ENCODE results near the gene LINS1. TPM values are rescaled to one million over a fixed set of nuclear protein-coding genes. Genes with fewer than 3 reads are reported as not detected.

Gene LINS1
- total and polyA plus RNA-seq, 2 experiments from 2014 or later = 11.7 to 15.4 TPM

DNA sequence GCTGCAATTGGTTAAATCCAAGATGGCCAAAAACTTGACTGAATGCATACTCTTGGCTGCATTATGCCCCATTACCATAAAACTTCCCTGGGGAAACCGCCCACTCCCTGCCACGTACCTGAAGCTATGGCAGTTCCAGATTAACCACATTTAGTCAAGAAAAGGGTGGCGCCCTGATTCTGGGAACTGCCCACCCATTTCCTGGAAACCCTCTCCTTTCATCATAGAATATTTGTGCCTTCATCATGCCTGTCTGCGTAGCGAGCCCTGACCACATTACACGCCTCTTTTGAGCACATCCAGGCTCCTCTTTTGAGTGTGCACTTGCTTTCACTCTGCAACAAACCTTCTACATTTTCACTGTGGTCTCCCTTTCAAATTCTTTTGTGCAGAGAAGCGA, 5.2 kb downstream of the LINS1 start:
- Histone ChIP-seq H3F3A (replicated peaks; ENCODE audit: low read depth) (no peaks in the 10 kb centered on the region), H3K27me3 (ENCODE audit: insufficient read depth) (no peaks in the 10 kb centered on the region), H4K20me1 (replicated peaks; ENCODE audit: insufficient read depth) (peaks cover 22% of the 10 kb centered on the region), H3K4me1 (ENCODE audit: insufficient read depth) (peaks cover 5% of the 10 kb centered on the region; the same call in 1 of the 2 replicates), H3K4me2 (no peak overlapping the region), H3K9me2 (ENCODE audit: insufficient read depth) (no peaks in the 10 kb centered on the region), H3K4me3 (no peak overlapping the region), H3K27ac (ENCODE audit: low read depth) (no peak overlapping the region), H3K79me2 (replicated peaks; ENCODE audit: insufficient read depth) (peaks cover 96% of the 10 kb centered on the region), H3K36me3 (ENCODE audit: insufficient read depth) (no peaks in the 10 kb centered on the region), H2AFZ (no peak overlapping the region)
- Mint-ChIP-seq H3K4me3 (no peak overlapping the region), H3K4me1 (0 out of 3 replicates have a peak, but pooled peaks cover 4% of the 10 kb centered on the region), H3K36me3 (ENCODE audit: low read depth) (peaks cover 11% of the 10 kb centered on the region; the same call in 2 of the 3 replicates), H3K27ac (no peak overlapping the region), H3K9me3 (peaks cover 6% of the 10 kb centered on the region), H3K27me3 (ENCODE audit: insufficient read depth, low read depth, poor library complexity) (no peaks in the 10 kb centered on the region)
- ATAC-seq (no peak), DNase-seq (ENCODE audit: low spot score) (no peak)
- TF ChIP-seq EZH2 (IDR thresholded peaks at IDR 0.05; ENCODE audit: low read depth, unreplicated experiment) (no peak), ZNF331 (CRISPR knock-in tag; IDR thresholded peaks at IDR 0.05; ENCODE audit: low read depth) (no peak), EZH2phosphoT487 (IDR thresholded peaks at IDR 0.05; ENCODE audit: unreplicated experiment) (no peak), JUNB (IDR thresholded peaks at IDR 0.05; ENCODE audit: unreplicated experiment) (no peak), POLR2AphosphoS5 (IDR thresholded peaks at IDR 0.05; ENCODE audit: low read depth) (no peak), STAT1 (IDR thresholded peaks at IDR 0.05; ENCODE audit: unreplicated experiment) (no peak), ZNF114 (CRISPR knock-in tag; IDR thresholded peaks at IDR 0.05) (no peak)
- TF ChIP-seq, protein P1, sequence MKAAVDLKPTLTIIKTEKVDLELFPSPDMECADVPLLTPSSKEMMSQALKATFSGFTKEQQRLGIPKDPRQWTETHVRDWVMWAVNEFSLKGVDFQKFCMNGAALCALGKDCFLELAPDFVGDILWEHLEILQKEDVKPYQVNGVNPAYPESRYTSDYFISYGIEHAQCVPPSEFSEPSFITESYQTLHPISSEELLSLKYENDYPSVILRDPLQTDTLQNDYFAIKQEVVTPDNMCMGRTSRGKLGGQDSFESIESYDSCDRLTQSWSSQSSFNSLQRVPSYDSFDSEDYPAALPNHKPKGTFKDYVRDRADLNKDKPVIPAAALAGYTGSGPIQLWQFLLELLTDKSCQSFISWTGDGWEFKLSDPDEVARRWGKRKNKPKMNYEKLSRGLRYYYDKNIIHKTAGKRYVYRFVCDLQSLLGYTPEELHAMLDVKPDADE (IDR thresholded peaks at IDR 0.05) = no peak
- TF ChIP-seq, protein P2, sequence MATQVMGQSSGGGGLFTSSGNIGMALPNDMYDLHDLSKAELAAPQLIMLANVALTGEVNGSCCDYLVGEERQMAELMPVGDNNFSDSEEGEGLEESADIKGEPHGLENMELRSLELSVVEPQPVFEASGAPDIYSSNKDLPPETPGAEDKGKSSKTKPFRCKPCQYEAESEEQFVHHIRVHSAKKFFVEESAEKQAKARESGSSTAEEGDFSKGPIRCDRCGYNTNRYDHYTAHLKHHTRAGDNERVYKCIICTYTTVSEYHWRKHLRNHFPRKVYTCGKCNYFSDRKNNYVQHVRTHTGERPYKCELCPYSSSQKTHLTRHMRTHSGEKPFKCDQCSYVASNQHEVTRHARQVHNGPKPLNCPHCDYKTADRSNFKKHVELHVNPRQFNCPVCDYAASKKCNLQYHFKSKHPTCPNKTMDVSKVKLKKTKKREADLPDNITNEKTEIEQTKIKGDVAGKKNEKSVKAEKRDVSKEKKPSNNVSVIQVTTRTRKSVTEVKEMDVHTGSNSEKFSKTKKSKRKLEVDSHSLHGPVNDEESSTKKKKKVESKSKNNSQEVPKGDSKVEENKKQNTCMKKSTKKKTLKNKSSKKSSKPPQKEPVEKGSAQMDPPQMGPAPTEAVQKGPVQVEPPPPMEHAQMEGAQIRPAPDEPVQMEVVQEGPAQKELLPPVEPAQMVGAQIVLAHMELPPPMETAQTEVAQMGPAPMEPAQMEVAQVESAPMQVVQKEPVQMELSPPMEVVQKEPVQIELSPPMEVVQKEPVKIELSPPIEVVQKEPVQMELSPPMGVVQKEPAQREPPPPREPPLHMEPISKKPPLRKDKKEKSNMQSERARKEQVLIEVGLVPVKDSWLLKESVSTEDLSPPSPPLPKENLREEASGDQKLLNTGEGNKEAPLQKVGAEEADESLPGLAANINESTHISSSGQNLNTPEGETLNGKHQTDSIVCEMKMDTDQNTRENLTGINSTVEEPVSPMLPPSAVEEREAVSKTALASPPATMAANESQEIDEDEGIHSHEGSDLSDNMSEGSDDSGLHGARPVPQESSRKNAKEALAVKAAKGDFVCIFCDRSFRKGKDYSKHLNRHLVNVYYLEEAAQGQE (IDR thresholded peaks at IDR 0.05; ENCODE audit: unreplicated experiment) = no peak
- TF ChIP-seq, protein P3, sequence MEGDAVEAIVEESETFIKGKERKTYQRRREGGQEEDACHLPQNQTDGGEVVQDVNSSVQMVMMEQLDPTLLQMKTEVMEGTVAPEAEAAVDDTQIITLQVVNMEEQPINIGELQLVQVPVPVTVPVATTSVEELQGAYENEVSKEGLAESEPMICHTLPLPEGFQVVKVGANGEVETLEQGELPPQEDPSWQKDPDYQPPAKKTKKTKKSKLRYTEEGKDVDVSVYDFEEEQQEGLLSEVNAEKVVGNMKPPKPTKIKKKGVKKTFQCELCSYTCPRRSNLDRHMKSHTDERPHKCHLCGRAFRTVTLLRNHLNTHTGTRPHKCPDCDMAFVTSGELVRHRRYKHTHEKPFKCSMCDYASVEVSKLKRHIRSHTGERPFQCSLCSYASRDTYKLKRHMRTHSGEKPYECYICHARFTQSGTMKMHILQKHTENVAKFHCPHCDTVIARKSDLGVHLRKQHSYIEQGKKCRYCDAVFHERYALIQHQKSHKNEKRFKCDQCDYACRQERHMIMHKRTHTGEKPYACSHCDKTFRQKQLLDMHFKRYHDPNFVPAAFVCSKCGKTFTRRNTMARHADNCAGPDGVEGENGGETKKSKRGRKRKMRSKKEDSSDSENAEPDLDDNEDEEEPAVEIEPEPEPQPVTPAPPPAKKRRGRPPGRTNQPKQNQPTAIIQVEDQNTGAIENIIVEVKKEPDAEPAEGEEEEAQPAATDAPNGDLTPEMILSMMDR (conservative IDR thresholded peaks at IDR 0.05; ENCODE audit: low read depth in 2 of 2) = no peak
- TF ChIP-seq, protein P4, sequence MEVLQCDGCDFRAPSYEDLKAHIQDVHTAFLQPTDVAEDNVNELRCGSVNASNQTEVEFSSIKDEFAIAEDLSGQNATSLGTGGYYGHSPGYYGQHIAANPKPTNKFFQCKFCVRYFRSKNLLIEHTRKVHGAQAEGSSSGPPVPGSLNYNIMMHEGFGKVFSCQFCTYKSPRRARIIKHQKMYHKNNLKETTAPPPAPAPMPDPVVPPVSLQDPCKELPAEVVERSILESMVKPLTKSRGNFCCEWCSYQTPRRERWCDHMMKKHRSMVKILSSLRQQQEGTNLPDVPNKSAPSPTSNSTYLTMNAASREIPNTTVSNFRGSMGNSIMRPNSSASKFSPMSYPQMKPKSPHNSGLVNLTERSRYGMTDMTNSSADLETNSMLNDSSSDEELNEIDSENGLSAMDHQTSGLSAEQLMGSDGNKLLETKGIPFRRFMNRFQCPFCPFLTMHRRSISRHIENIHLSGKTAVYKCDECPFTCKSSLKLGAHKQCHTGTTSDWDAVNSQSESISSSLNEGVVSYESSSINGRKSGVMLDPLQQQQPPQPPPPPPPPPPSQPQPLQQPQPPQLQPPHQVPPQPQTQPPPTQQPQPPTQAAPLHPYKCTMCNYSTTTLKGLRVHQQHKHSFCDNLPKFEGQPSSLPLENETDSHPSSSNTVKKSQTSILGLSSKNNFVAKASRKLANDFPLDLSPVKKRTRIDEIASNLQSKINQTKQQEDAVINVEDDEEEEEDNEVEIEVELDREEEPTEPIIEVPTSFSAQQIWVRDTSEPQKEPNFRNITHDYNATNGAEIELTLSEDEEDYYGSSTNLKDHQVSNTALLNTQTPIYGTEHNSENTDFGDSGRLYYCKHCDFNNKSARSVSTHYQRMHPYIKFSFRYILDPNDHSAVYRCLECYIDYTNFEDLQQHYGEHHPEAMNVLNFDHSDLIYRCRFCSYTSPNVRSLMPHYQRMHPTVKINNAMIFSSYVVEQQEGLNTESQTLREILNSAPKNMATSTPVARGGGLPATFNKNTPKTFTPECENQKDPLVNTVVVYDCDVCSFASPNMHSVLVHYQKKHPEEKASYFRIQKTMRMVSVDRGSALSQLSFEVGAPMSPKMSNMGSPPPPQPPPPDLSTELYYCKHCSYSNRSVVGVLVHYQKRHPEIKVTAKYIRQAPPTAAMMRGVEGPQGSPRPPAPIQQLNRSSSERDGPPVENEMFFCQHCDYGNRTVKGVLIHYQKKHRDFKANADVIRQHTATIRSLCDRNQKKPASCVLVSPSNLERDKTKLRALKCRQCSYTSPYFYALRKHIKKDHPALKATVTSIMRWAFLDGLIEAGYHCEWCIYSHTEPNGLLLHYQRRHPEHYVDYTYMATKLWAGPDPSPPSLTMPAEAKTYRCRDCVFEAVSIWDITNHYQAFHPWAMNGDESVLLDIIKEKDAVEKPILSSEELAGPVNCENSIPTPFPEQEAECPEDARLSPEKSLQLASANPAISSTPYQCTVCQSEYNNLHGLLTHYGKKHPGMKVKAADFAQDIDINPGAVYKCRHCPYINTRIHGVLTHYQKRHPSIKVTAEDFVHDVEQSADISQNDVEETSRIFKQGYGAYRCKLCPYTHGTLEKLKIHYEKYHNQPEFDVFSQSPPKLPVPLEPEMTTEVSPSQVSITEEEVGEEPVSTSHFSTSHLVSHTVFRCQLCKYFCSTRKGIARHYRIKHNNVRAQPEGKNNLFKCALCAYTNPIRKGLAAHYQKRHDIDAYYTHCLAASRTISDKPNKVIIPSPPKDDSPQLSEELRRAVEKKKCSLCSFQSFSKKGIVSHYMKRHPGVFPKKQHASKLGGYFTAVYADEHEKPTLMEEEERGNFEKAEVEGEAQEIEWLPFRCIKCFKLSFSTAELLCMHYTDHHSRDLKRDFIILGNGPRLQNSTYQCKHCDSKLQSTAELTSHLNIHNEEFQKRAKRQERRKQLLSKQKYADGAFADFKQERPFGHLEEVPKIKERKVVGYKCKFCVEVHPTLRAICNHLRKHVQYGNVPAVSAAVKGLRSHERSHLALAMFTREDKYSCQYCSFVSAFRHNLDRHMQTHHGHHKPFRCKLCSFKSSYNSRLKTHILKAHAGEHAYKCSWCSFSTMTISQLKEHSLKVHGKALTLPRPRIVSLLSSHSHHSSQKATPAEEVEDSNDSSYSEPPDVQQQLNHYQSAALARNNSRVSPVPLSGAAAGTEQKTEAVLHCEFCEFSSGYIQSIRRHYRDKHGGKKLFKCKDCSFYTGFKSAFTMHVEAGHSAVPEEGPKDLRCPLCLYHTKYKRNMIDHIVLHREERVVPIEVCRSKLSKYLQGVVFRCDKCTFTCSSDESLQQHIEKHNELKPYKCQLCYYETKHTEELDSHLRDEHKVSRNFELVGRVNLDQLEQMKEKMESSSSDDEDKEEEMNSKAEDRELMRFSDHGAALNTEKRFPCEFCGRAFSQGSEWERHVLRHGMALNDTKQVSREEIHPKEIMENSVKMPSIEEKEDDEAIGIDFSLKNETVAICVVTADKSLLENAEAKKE (CRISPR knock-in tag; IDR thresholded peaks at IDR 0.05) = no peak
